Loucy (cell line): Measurements from ENCODE around the gene HS3ST3B1.

Source experiments
- H2AFZ ChIP-seq: fragments of 200-600 bp; sonication (generic); 2 replicates; pipeline ENCODE4 v1.6.0; 2016; ENCODE audit warnings: antibody characterized with exemption, mild to moderate bottlenecking, low read length, moderate library complexity
- H3F3A ChIP-seq: fragments of 200-600 bp; 2 replicates; pipeline ENCODE4 v1.6.0; 2016; ENCODE audit warnings: antibody characterized with exemption, low read depth, mild to moderate bottlenecking
- H3K27me3 ChIP-seq: fragments of 200-600 bp; sonication (generic); 2 replicates; pipeline ENCODE4 v1.6.1; 2014; ENCODE audit warnings: low read length, mild to moderate bottlenecking; ENCODE audit not compliant: insufficient read depth, poor library complexity, severe bottlenecking
- H3K36me3 ChIP-seq: fragments of 200-600 bp; sonication (generic); 2 replicates; pipeline ENCODE4 v1.6.1; 2016; ENCODE audit warnings: low read length; ENCODE audit not compliant: insufficient read depth
- H3K4me1 ChIP-seq: fragments of 200-600 bp; sonication (generic); 2 replicates; pipeline ENCODE4 v1.5.1; 2014; ENCODE audit warnings: low read length, mild to moderate bottlenecking; ENCODE audit not compliant: insufficient read depth, poor library complexity, severe bottlenecking
- H3K4me2 ChIP-seq: fragments of 200-600 bp; sonication (generic); 2 replicates; pipeline ENCODE4 v1.6.0; 2014; ENCODE audit warnings: antibody characterized with exemption, low read length, low read depth, mild to moderate bottlenecking; ENCODE audit not compliant: poor library complexity, severe bottlenecking
- H3K4me3 ChIP-seq: fragments of 200-600 bp; sonication (generic); 2 replicates; pipeline ENCODE4 v1.5.1; 2014; ENCODE audit warnings: low read length, mild to moderate bottlenecking, mixed read lengths; ENCODE audit not compliant: poor library complexity, severe bottlenecking
- H3K79me2 ChIP-seq: fragments of 200-600 bp; sonication (generic); 2 replicates; pipeline ENCODE4 v1.6.1; 2014; ENCODE audit warnings: low read length; ENCODE audit not compliant: insufficient read depth
- H3K9ac ChIP-seq: fragments of 200-600 bp; sonication (generic); 2 replicates; pipeline ENCODE4 v1.6.0; 2014; ENCODE audit warnings: mild to moderate bottlenecking, low read depth, low read length, moderate library complexity; ENCODE audit not compliant: poor library complexity, severe bottlenecking
- H3K9me2 ChIP-seq: fragments of 200-600 bp; sonication (generic); replicated peaks from 2 replicates; pipeline ENCODE4 v1.6.1; 2016; ENCODE audit warnings: low read depth, low read length, mixed read lengths
- H3K9me3 ChIP-seq: fragments of 200-600 bp; sonication (generic); 2 replicates; pipeline ENCODE4 v1.6.1; 2014; ENCODE audit warnings: mild to moderate bottlenecking, antibody characterized with exemption, low read length, low read depth; ENCODE audit not compliant: insufficient read depth
- H4K20me1 ChIP-seq: fragments of 200-600 bp; sonication (generic); 2 replicates; pipeline ENCODE4 v1.6.0; 2014; ENCODE audit warnings: antibody characterized with exemption, low read length, mild to moderate bottlenecking; ENCODE audit not compliant: insufficient read depth, poor library complexity, severe bottlenecking
- EZH2phosphoT487 ChIP-seq: fragments of 200-600 bp; IDR thresholded peaks from 2 replicates; pipeline ENCODE4 v1.6.1; 2018; ENCODE audit warnings: antibody characterized with exemption, mild to moderate bottlenecking, moderate library complexity, borderline replicate concordance
- TF ChIP-seq, protein P1 (sequence below): fragments of 200-600 bp; sonication (generic); conservative IDR thresholded peaks from 2 replicates; pipeline ENCODE4 v1.5.1; 2014; ENCODE audit warnings: mild to moderate bottlenecking, antibody characterized with exemption, low read length

The HS3ST3B1 gene

GRCh38 chr17:14360856-14361255 lies 60.0 kb downstream of the HS3ST3B1 start:
- Histone ChIP-seq H3K9ac (no peak overlapping the region), H3K9me2 (no peaks in the 10 kb centered on the region), H3K4me3 (no peak overlapping the region), H3F3A (no peaks in the 10 kb centered on the region), H3K4me1 (no peaks in the 10 kb centered on the region), H3K27me3 (no peaks in the 10 kb centered on the region), H2AFZ (no peak overlapping the region), H3K9me3 (no peaks in the 10 kb centered on the region), H4K20me1 (no peaks in the 10 kb centered on the region), H3K36me3 (no peaks in the 10 kb centered on the region), H3K4me2 (no peak overlapping the region), H3K79me2 (no peaks in the 10 kb centered on the region)
- TF ChIP-seq, protein P1, sequence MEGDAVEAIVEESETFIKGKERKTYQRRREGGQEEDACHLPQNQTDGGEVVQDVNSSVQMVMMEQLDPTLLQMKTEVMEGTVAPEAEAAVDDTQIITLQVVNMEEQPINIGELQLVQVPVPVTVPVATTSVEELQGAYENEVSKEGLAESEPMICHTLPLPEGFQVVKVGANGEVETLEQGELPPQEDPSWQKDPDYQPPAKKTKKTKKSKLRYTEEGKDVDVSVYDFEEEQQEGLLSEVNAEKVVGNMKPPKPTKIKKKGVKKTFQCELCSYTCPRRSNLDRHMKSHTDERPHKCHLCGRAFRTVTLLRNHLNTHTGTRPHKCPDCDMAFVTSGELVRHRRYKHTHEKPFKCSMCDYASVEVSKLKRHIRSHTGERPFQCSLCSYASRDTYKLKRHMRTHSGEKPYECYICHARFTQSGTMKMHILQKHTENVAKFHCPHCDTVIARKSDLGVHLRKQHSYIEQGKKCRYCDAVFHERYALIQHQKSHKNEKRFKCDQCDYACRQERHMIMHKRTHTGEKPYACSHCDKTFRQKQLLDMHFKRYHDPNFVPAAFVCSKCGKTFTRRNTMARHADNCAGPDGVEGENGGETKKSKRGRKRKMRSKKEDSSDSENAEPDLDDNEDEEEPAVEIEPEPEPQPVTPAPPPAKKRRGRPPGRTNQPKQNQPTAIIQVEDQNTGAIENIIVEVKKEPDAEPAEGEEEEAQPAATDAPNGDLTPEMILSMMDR = no peak
- TF ChIP-seq EZH2phosphoT487 = no peak

DNA sequence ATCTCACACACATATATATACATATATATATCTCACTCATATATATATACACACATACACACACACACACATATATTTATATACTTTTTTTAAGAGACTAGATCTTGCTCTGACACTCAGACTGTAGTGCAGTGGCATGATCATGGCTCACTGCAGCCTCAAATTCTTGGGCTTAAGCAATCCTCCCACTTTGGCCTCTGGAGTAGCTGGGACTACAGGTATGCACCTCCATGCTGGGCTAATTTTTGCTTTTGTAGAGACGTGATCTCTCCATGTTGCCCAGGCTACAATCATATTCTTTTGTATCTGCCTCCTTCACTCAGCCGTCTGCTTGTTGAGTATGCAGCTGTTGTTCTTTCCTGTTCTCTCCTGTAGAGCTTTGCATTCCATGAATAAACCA lies 60.6 kb downstream of the HS3ST3B1 start:
- H3F3A ChIP-seq = no peaks in the 10 kb centered on the region
- no peaks in the 10 kb centered on the region for H4K20me1 ChIP-seq
- no peaks in the 10 kb centered on the region for H3K9me3 ChIP-seq
- H3K36me3 ChIP-seq = no peaks in the 10 kb centered on the region
- no peak overlapping the region for H3K4me2 ChIP-seq
- no peak overlapping the region for H3K4me3 ChIP-seq
- H3K4me1 ChIP-seq = no peaks in the 10 kb centered on the region
- H3K27me3 ChIP-seq = no peaks in the 10 kb centered on the region
- TF ChIP-seq, protein P1 = no peak
- no peak for TF ChIP-seq EZH2phosphoT487
- H3K9me2 ChIP-seq = no peaks in the 10 kb centered on the region
- no peaks in the 10 kb centered on the region for H3K79me2 ChIP-seq
- H2AFZ ChIP-seq = no peak overlapping the region
- H3K9ac ChIP-seq = no peak overlapping the region

GRCh38 chr17:14361945-14362508 lies 61.1 kb downstream of the HS3ST3B1 start:
- Histone ChIP-seq H3K36me3 (no peaks in the 10 kb centered on the region), H3K9me2 (no peaks in the 10 kb centered on the region), H3K4me3 (no peak overlapping the region), H3K4me2 (no peak overlapping the region), H3K9ac (no peak overlapping the region), H3K27me3 (no peaks in the 10 kb centered on the region), H3F3A (no peaks in the 10 kb centered on the region), H2AFZ (no peak overlapping the region), H4K20me1 (no peaks in the 10 kb centered on the region), H3K9me3 (no peaks in the 10 kb centered on the region), H3K79me2 (no peaks in the 10 kb centered on the region), H3K4me1 (no peaks in the 10 kb centered on the region)
- TF ChIP-seq, protein P1 = no peak
- no peak for TF ChIP-seq EZH2phosphoT487
